Stimulated activated naive CD8-positive, alpha-beta T cell treated with anti-CD3 and anti-CD28 coated beads, Interleukin-15, amount 100 ng/mL, for 72 hours (primary cell): ENCODE measurements around the gene ZXDC.

Experiments
- ATAC-seq: fragments of 150-1000 bp; cut with Tn5 transposase; 2 replicates; pipeline ENCODE4 v1.10.0; 2021; ENCODE audit warnings: mild to moderate bottlenecking, moderate library complexity
- DNase-seq, 2 donors: peaks; one replicate each; pipeline ENCODE4 v3.0.0; 2021 to 2022
- H3K27ac Mint-ChIP-seq, 2 donors: one replicate each; pipeline ENCODE4 v1.8.0; 2022; ENCODE audit warnings: mild to moderate bottlenecking in 2 of 2, mixed read lengths in 2 of 2, moderate library complexity in 2 of 2
- H3K27me3 Mint-ChIP-seq: one replicate; pipeline ENCODE4 v1.8.0; 2022; ENCODE audit warnings: mixed read lengths
- H3K4me1 Mint-ChIP-seq: one replicate; pipeline ENCODE4 v1.8.0; 2022; ENCODE audit warnings: mild to moderate bottlenecking, mixed read lengths
- H3K4me3 Mint-ChIP-seq, 2 donors: one replicate each; pipeline ENCODE4 v1.8.0; 2022; ENCODE audit warnings: mild to moderate bottlenecking in 2 of 2, mixed read lengths in 2 of 2, moderate library complexity in 1 of 2
- H3K9me3 Mint-ChIP-seq, 2 donors: one replicate each; pipeline ENCODE4 v1.8.0; 2022; ENCODE audit warnings: mixed read lengths in 2 of 2

ZXDC gene

DNA sequence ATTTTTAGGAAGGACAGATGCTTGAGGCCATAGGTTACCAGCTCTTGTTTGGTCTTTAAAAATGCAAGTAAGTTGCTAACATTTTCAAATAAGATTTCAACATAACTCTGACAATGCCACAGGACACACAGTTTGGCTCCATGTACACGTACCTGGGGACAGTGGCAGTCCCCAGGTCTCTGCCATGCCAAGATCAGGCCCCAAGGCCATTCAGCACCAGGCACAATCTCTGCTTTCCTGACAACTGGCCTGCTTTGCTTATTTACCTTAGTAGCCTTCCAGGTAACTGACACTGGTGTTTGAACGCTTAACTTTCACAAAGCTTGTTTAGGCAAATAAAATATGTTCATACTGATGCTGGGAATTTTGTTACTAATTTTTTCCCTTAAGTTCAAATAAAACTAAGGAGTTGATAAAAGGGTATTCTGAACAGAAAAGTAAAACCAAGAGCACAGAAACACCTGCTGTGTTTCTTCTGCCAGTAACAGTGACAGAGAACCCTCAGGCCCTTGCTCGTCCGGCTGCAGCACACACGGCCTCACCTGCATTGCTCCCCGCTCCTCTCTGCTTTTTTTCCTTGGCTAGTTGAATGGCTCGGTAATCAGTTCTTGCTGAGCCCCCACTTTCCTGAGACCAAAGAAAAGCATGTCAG is 16.5 kb downstream of the ZXDC start:
- Mint-ChIP-seq H3K9me3 (no peaks in the 10 kb centered on the region), H3K4me3 (no peak overlapping the region), H3K27me3 (no peaks in the 10 kb centered on the region), H3K4me1 (peaks cover 19% of the 10 kb centered on the region), H3K27ac (no peak overlapping the region)
- no peak for ATAC-seq
- DNase-seq = no peak

DNA sequence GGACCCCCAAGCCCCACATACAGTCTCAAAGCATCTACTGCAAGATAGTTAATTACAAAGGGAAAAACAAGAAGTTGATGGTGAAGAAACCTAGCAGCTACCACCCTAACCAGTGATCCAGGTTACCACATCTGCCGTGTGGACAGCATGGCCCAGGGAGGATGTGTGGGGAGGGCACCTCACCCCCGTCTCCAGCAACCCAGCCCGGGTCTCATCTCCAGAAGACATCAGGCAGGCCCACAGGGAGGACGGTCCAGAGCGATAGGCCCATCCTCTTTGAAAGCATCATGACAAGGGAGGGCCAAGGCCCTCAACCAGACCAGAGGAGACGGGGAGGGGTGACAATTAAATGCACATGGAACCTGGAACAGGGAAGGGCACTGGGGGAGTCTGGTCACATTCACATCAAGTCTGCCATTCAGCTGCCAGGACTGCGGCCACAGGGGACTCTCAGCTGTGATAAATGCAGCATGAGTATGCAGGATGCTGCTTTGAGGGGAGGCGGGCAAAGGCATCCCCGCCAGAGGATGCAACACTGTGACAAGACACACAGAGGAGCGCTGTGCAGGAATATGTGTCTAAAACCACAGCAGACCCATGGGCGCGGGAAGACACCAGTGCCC is 18.8 kb downstream of the ZXDC start:
- H3K27me3 Mint-ChIP-seq = no peaks in the 10 kb centered on the region
- DNase-seq = no peak
- no peak for ATAC-seq
- peak overlapping the region in 1 of 2 donors; percentile 34 for H3K27ac Mint-ChIP-seq
- H3K4me3 Mint-ChIP-seq = no peak overlapping the region
- H3K9me3 Mint-ChIP-seq = no peaks in the 10 kb centered on the region
- peaks cover 19% of the 10 kb centered on the region for H3K4me1 Mint-ChIP-seq

DNA sequence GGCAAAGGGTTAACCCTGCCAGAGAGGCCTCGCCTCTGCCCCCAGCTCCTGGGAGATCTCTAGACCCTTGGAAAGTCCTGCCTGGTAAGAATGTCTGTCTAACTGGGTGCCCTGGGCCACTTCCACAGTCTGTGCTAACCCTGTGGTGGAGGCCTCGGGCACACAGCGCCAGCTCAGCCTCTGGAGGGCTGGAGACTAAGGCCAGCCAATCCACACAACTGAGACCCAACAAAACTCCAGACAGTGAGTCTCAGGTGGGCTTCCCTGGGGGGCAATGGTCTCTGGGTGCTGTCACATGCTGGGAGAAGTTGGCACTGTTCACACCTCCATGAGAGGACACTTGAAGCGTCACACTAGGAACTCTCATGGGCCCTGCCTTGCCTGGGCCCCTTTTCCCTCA is 19.5 kb downstream of the ZXDC start:
- no peak for ATAC-seq
- no peak overlapping the region for H3K4me3 Mint-ChIP-seq
- no peaks in the 10 kb centered on the region for H3K27me3 Mint-ChIP-seq
- H3K27ac Mint-ChIP-seq = peak overlapping the region in 1 of 2 donors; percentile 34
- no peaks in the 10 kb centered on the region for H3K9me3 Mint-ChIP-seq
- peaks cover 13% of the 10 kb centered on the region for H3K4me1 Mint-ChIP-seq
- no peak for DNase-seq

DNA sequence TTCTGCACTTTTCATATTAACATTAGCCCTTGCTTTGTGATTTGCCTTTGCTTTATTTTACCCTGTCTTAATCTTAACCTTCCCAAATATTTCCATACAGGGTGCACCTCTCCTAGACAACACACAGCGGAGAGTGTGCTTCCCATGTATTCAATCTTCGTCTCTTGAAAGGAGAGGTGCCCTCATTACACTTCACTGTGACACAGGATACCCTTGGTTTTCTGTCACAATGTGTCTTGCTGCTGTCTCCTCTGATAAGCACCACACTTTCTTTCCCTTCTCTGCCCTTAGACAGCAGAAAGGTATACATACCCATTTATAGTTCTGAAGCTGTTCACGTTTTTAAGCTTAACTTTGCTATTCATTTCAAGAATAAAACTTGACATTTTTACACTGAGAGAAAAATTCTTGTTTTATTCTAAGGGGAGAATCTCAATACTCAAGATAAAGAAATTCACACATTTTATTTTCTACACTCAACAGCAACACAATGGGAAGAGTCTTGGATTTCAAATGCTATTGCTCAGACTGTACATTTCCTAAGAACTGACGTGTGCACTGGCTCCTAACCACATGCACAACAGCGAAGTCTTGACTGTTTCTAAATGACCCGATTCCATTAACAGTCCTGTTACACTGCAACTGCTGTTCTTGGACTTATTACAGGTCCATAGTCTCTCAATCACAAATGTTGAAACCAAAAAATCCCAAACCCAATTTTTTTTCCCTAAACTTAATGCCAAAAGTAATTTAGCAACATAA is 21.1 kb downstream of the ZXDC start:
- Mint-ChIP-seq H3K27ac (peak overlapping the region in 1 of 2 donors; percentile 47), H3K27me3 (no peaks in the 10 kb centered on the region), H3K9me3 (no peaks in the 10 kb centered on the region), H3K4me1 (peaks cover 13% of the 10 kb centered on the region), H3K4me3 (no peak overlapping the region)
- ATAC-seq (no peak), DNase-seq (no peak)

DNA sequence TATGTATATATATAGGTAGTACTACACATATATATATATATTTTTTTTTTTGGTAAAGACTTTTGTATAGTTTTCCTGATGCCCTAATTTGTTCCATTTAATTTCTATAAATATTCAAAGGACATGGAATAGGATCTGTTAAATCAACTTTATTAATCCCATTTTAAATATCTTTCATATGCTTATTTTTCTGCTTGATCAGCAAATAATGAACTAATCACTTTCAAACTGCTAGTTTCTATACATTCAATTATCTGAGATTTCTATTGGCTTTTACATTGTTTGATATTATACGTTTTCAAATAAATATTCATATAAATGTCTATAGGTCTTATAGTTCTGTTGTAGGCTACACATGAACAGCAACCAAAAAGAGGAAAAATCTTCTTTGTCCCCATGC is 21.7 kb downstream of the ZXDC start:
- ATAC-seq (no peak), DNase-seq (no peak)
- H3K4me1 Mint-ChIP-seq = peaks cover 13% of the 10 kb centered on the region
- no peaks in the 10 kb centered on the region for H3K9me3 Mint-ChIP-seq
- peak overlapping the region in 1 of 2 donors; percentile 47 for H3K27ac Mint-ChIP-seq
- H3K27me3 Mint-ChIP-seq = no peaks in the 10 kb centered on the region
- H3K4me3 Mint-ChIP-seq = no peak overlapping the region

DNA sequence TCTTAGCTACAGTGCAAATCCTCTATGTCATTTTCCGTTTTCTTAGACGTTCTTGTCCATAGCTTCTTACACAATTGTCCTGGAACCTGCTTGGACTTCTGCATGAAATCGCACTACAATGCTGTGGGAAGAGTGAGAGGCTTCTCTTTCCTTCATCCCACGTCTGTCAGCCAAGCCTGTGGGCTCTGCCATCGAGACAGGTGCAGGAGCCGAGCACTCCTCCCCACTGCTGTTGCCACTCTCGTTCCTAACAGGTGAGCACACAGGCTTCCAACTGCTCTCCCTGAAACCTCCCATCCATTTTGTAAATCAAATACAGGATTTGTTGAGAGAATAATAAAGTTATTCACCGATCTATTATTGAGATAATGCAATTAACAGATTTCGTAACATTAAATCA is 23.5 kb downstream of the ZXDC start:
- Mint-ChIP-seq H3K4me3 (no peak overlapping the region), H3K27ac (peak overlapping the region in 1 of 2 donors; percentile 27)

DNA sequence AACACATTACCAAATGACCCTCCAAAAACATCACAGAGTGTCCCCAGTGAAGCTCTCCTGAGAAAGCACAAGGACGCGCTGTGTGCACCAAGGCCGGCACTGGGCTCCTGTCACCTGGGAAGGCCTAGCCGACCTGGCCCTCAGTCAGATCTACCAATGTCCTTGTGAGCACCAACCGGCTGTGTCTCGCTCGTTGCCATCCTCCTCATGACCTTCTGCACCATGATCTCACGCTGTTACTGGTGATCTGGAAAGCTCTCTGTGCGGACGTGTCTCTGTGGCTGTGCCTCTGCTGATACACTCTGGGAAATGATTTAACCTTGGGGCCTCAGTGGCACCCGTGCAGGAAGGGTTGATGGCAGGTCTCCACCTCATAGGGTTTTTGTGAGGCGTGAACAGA is 24.2 kb downstream of the ZXDC start:
- Mint-ChIP-seq H3K4me1 (peaks cover under 1% of the 10 kb centered on the region), H3K4me3 (no peak overlapping the region), H3K27ac (no peak overlapping the region), H3K27me3 (no peaks in the 10 kb centered on the region), H3K9me3 (no peaks in the 10 kb centered on the region)
- DNase-seq (no peak), ATAC-seq (no peak)

More for the DNA sequence above, 23.5 kb downstream of the ZXDC start:
- ATAC-seq = no peak
- DNase-seq = no peak
- H3K9me3 Mint-ChIP-seq = no peaks in the 10 kb centered on the region
- peaks cover 7% of the 10 kb centered on the region for H3K4me1 Mint-ChIP-seq
- H3K27me3 Mint-ChIP-seq = no peaks in the 10 kb centered on the region

DNA sequence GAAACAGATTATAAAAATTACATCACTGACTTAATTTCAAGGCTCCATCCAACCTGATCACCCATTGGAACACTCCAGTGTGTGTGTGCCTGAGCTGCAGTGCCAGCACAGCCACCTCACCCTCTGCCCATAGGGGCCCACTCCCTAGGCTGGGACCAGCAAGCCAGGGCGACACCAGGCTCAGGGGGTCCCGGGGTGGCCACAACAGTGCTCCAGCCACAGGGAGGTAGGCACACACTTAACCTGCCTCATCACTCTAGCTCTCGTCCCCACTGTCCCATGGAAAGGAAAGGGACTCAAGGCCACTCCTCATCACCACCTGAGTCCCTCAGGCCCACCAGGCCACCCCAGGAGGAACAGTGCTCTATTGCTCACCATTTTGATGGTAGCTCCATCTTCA is 24.9 kb downstream of the ZXDC start:
- ATAC-seq = no peak
- no peaks in the 10 kb centered on the region for H3K4me1 Mint-ChIP-seq
- H3K27ac Mint-ChIP-seq = peak overlapping the region in 1 of 2 donors; percentile 59
- no peaks in the 10 kb centered on the region for H3K27me3 Mint-ChIP-seq
- H3K4me3 Mint-ChIP-seq = no peak overlapping the region
- H3K9me3 Mint-ChIP-seq = no peaks in the 10 kb centered on the region
- DNase-seq = no peak

DNA sequence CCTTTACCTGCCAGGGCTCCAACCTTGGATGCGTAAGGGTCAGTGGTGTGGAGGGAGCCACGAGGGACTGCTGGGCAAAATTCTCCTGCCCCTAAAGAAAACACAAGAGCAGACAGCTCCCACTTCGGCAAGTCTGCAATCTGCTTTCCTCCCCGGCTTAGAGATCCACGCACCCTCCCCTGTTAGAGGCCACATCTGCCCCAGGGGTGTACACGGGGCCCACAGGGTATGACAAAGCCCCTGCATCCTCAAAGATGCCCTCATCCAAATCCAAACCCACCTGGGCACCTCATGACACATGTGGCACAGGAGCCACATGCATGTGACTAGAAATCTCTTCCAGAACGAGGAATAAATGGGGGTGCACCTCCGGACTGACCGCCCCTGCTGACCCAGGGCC is 25.5 kb downstream of the ZXDC start:
- no peak overlapping the region for H3K27ac Mint-ChIP-seq
- H3K9me3 Mint-ChIP-seq = no peaks in the 10 kb centered on the region
- H3K27me3 Mint-ChIP-seq = no peaks in the 10 kb centered on the region
- no peak for ATAC-seq
- no peak for DNase-seq
- no peaks in the 10 kb centered on the region for H3K4me1 Mint-ChIP-seq
- H3K4me3 Mint-ChIP-seq = no peak overlapping the region

DNA sequence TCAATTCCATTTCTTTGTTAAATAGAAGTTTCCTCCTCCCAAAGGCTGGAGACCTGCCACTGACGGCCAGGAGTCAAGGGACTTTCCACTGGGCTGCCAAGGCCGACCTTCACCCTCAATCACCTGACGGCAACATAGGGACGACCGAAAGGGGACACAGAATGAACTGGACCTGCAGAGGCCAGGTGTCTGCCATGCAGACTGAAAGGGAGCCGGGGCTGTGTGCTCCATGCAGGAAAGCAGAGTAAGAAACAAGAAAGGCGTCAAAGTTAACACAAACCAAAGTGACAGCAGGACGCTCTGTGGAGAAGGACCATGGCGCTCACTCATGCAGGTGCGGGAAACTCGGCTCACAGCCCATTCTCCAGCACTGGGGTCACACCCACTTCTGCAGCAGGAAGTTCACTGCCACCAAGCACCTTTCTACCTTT is 26.1 kb downstream of the ZXDC start:
- ATAC-seq (no peak), DNase-seq (no peak)
- Mint-ChIP-seq H3K4me3 (no peak overlapping the region), H3K4me1 (no peaks in the 10 kb centered on the region), H3K27me3 (no peaks in the 10 kb centered on the region), H3K9me3 (no peaks in the 10 kb centered on the region), H3K27ac (no peak overlapping the region)

DNA sequence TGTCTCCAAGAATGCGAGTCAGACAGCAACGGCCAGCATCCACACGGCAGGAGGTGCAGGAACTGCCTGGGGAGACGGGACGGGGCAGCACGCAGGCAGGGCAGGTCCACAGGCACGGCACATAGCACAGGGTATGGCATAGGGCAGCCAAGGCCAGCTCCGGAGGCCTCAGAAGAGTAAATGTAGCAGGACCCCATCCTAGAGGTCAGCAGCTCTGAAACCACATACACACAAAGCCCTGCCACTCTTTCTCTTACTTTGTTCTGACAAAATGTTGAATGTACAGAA is 26.9 kb downstream of the ZXDC start:
- ATAC-seq (no peak), DNase-seq (no peak)
- Mint-ChIP-seq H3K27ac (no peak overlapping the region), H3K4me3 (no peak overlapping the region), H3K4me1 (no peaks in the 10 kb centered on the region), H3K9me3 (no peaks in the 10 kb centered on the region), H3K27me3 (no peaks in the 10 kb centered on the region)

DNA sequence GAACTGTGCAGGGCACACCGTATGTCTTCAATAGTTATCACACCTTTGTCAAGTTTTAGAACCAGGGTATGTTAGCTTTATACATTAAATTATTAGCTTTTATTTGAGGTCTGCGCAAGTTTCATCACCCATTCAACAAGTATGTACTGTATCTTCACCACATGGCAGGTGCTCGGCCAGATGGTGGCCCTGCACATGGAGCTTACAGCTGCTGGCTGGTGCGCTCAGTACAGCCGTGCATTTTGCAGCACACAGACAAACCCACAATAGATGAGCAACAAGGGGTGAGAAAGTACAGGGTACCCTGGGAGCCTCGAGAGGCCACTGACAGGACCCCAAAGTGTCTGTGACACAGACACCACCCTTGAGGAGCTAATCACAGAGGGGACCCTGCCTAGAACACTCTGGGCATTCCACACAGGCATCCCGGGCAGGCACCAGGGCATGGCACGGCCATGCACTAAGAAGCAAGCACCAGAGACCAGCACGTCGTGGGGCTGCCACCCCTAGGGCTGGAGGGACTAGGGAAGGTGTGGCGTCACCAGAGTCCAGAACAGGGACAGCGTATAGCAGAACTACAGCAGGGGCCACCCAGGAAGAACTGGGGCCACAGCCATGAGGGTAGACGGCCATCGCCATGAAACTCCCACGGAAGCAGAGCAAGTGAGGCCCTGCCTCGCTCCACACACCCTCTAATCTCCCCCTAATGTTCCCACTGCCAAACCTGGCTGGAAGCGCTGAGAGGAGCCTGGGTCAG is 27.4 kb downstream of the ZXDC start:
- DNase-seq (no peak), ATAC-seq (no peak)
- Mint-ChIP-seq H3K27ac (peak overlapping the region in 1 of 2 donors; percentile 88), H3K27me3 (no peaks in the 10 kb centered on the region), H3K4me3 (no peak overlapping the region), H3K4me1 (no peaks in the 10 kb centered on the region), H3K9me3 (no peaks in the 10 kb centered on the region)

DNA sequence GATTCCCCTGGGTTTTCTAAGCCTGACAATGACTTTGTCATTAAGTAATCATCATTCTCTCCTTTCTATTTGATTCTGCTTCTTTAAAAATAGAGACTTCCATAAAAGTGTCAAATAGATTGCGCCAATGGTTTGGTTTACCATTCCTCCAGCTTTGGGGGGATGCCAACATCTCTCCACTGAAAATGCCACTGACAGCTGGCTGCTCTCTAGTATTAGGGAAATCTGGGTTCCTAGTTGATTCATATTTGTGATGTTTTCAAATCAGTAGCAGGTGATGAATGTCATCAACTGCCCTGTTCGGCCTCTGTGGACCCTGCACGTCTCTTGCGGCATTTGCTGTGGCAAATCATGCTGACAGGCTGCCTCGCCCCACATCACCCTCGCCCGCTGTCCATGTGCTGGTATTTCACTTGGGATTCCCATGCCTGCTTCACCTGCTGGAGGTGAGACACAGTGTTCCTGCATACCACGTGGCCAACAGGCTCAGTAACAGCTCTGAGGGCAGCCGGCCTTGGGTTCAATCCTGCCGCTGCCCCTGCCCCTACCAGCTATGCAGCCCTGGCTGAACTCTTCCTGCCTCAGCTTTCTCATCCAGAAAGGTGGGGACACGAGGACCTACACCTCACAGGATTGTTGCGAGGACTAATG is 28.1 kb downstream of the ZXDC start:
- H3K27ac Mint-ChIP-seq = no peak overlapping the region
- H3K4me1 Mint-ChIP-seq = no peaks in the 10 kb centered on the region
- DNase-seq = no peak
- H3K4me3 Mint-ChIP-seq = no peak overlapping the region
- no peaks in the 10 kb centered on the region for H3K9me3 Mint-ChIP-seq
- ATAC-seq = no peak
- no peaks in the 10 kb centered on the region for H3K27me3 Mint-ChIP-seq

DNA sequence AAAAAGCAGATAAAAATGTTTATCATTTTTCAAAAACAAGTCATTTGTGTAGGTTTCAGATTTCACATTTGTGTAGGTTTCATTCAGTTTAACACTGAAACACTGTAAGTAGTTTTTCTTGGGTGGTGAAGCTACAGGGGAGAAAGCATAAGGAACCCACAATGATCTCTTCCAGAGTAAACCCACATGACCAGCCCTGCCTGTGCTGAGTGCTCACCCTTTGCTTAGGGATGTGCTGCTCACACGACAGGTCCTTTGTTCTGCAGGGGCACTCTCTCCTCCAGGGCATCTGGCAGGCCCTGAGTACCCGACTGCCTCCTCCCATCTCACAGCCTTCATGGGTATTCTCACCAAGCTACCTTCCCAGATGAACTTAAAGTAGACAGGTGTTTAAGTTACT is 28.9 kb downstream of the ZXDC start:
- DNase-seq (no peak), ATAC-seq (no peak)
- Mint-ChIP-seq H3K27me3 (no peaks in the 10 kb centered on the region), H3K4me3 (no peak overlapping the region), H3K27ac (peak overlapping the region in 1 of 2 donors; percentile 86), H3K9me3 (no peaks in the 10 kb centered on the region), H3K4me1 (no peaks in the 10 kb centered on the region)

DNA sequence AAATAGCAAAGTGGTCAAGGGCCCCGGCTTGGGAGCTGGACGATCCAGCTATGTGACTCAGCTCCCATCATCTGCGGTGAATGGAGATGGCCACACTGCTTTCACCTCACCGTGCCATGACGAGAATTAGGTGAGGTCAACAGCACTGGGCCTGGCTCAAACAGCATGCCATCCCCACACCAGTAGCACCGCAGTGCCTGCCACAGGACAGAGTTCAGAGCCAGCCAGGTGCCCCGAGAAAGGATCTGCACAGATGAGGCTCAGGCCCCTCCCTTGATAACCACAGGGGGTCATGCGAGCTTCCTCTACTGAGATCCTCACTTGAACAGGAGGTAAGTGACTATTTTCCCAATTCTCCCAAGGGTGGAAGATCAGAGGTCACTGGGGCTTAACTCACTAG is 29.4 kb downstream of the ZXDC start:
- H3K27ac Mint-ChIP-seq = no peak overlapping the region
- ATAC-seq (no peak), DNase-seq (no peak)
- H3K4me3 Mint-ChIP-seq = no peak overlapping the region
- no peaks in the 10 kb centered on the region for H3K9me3 Mint-ChIP-seq
- no peaks in the 10 kb centered on the region for H3K4me1 Mint-ChIP-seq
- no peaks in the 10 kb centered on the region for H3K27me3 Mint-ChIP-seq
